ENCODE measurements around the gene ZNF692.
"Not testable (repeated sequence)": the region's sequence is repeated elsewhere in the genome, so short reads cannot be mapped to it uniquely, and the experiment has no call there.

The ZNF692 gene

GRCh38 chr1:248834343-248834940 is 24.4 kb downstream of the ZNF692 start:
- Histone ChIP-seq H3K79me1 (ENCODE audit: low read length) (peaks cover 1% of the 10 kb centered on the region), H2BK5ac (ENCODE audit: low read length) (no peak overlapping the region), H4K8ac (ENCODE audit: low read depth, low read length) (no peak overlapping the region), H2BK120ac (ENCODE audit: low read depth, low read length) (no peak overlapping the region), H3K4me3 (ENCODE audit: low read length) (no peak overlapping the region), H3K79me2 (ENCODE audit: control insufficient read depth, insufficient read depth, low read length) (no peaks in the 10 kb centered on the region), H3K23ac (ENCODE audit: low read length) (no peak overlapping the region), H3K27ac (ENCODE audit: low read depth, low read length) (no peak overlapping the region), H3K4me2 (ENCODE audit: low read length) (no peak overlapping the region), H3K4me1 (ENCODE audit: control insufficient read depth, low read depth, low read length) (peaks cover 5% of the 10 kb centered on the region), H3K36me3 (ENCODE audit: control insufficient read depth, insufficient read depth, low read length) (no peaks in the 10 kb centered on the region), H3K18ac (ENCODE audit: low read length) (no peak overlapping the region), H2AK5ac (ENCODE audit: low read length) (no peak overlapping the region), H3K4ac (ENCODE audit: low read depth, low read length) (no peak overlapping the region), H4K5ac (ENCODE audit: low read length) (no peak overlapping the region), H3K9ac (ENCODE audit: low read length) (no peak overlapping the region), H3K56ac (ENCODE audit: low read length) (no peak overlapping the region), H3K27me3 (ENCODE audit: insufficient read depth, low read length, poor library complexity) (no peaks in the 10 kb centered on the region), H2BK15ac (replicated peaks; ENCODE audit: low read depth) (no peak overlapping the region)
- no CpG with 5 or more reads among the region's 7 CpGs for WGBS (ENCODE audit: extremely low coverage, insufficient coverage, low lambda C conversion rate)
- DNase-seq, result no peak

GRCh38 chr1:248831842-248832241 is 27.0 kb downstream of the ZNF692 start:
- Histone ChIP-seq H3K4me1 (ENCODE audit: control insufficient read depth, low read depth, low read length) (no peaks in the 10 kb centered on the region), H2BK5ac (ENCODE audit: low read length) (no peak overlapping the region), H2AK5ac (ENCODE audit: low read length) (no peak overlapping the region), H3K23ac (ENCODE audit: low read length) (no peak overlapping the region), H4K5ac (ENCODE audit: low read length) (no peak overlapping the region), H3K4me3 (ENCODE audit: low read length) (no peak overlapping the region), H2BK15ac (replicated peaks; ENCODE audit: low read depth) (no peak overlapping the region), H3K4ac (ENCODE audit: low read depth, low read length) (no peak overlapping the region), H3K9ac (ENCODE audit: low read length) (no peak overlapping the region), H4K8ac (ENCODE audit: low read depth, low read length) (no peak overlapping the region), H3K18ac (ENCODE audit: low read length) (no peak overlapping the region), H2BK120ac (ENCODE audit: low read depth, low read length) (no peak overlapping the region), H3K79me2 (ENCODE audit: control insufficient read depth, insufficient read depth, low read length) (no peaks in the 10 kb centered on the region), H3K27me3 (ENCODE audit: insufficient read depth, low read length, poor library complexity) (no peaks in the 10 kb centered on the region), H3K36me3 (ENCODE audit: control insufficient read depth, insufficient read depth, low read length) (no peaks in the 10 kb centered on the region), H3K4me2 (ENCODE audit: low read length) (no peak overlapping the region), H3K79me1 (ENCODE audit: low read length) (no peaks in the 10 kb centered on the region), H3K27ac (ENCODE audit: low read depth, low read length) (no peak overlapping the region), H3K56ac (ENCODE audit: low read length) (no peak overlapping the region)
- WGBS (ENCODE audit: extremely low coverage, insufficient coverage, low lambda C conversion rate), result no CpG with 5 or more reads among the region's 1 CpG
- no peak for DNase-seq

GRCh38 chr1:248830718-248831017 is 28.2 kb downstream of the ZNF692 start:
- H3K27me3 ChIP-seq (ENCODE audit: insufficient read depth, low read length, poor library complexity); H4K5ac ChIP-seq (ENCODE audit: low read length); H3K18ac ChIP-seq (ENCODE audit: low read length); H2BK5ac ChIP-seq (ENCODE audit: low read length); H3K36me3 ChIP-seq (ENCODE audit: control insufficient read depth, insufficient read depth, low read length); DNase-seq; H3K9ac ChIP-seq (ENCODE audit: low read length); H3K56ac ChIP-seq (ENCODE audit: low read length); H3K4ac ChIP-seq (ENCODE audit: low read depth, low read length); H3K23ac ChIP-seq (ENCODE audit: low read length); H2BK120ac ChIP-seq (ENCODE audit: low read depth, low read length); H2BK15ac ChIP-seq (replicated peaks; ENCODE audit: low read depth); H3K4me1 ChIP-seq (ENCODE audit: control insufficient read depth, low read depth, low read length); H4K8ac ChIP-seq (ENCODE audit: low read depth, low read length); H3K27ac ChIP-seq (ENCODE audit: low read depth, low read length); H3K4me2 ChIP-seq (ENCODE audit: low read length); H3K79me2 ChIP-seq (ENCODE audit: control insufficient read depth, insufficient read depth, low read length); H3K4me3 ChIP-seq (ENCODE audit: low read length); H2AK5ac ChIP-seq (ENCODE audit: low read length); H3K79me1 ChIP-seq (ENCODE audit: low read length): not testable (repeated sequence)
- no CpG with 5 or more reads among the region's 3 CpGs for WGBS (ENCODE audit: extremely low coverage, insufficient coverage, low lambda C conversion rate)

- Histone ChIP-seq H2BK120ac (ENCODE audit: low read depth, low read length) (no peak overlapping the region), H2BK5ac (ENCODE audit: low read length) (no peak overlapping the region), H3K79me2 (ENCODE audit: control insufficient read depth, insufficient read depth, low read length) (peaks cover 13% of the 10 kb centered on the region), H3K27ac (ENCODE audit: low read depth, low read length) (no peak overlapping the region), H2BK15ac (replicated peaks; ENCODE audit: low read depth) (no peak overlapping the region), H3K56ac (ENCODE audit: low read length) (no peak overlapping the region), H3K4ac (ENCODE audit: low read depth, low read length) (no peak overlapping the region), H3K4me3 (ENCODE audit: low read length) (no peak overlapping the region), H3K18ac (ENCODE audit: low read length) (no peak overlapping the region), H3K9ac (ENCODE audit: low read length) (no peak overlapping the region), H3K27me3 (ENCODE audit: insufficient read depth, low read length, poor library complexity) (no peaks in the 10 kb centered on the region), H2AK5ac (ENCODE audit: low read length) (no peak overlapping the region), H4K5ac (ENCODE audit: low read length) (no peak overlapping the region), H3K36me3 (ENCODE audit: control insufficient read depth, insufficient read depth, low read length) (no peaks in the 10 kb centered on the region), H3K4me2 (ENCODE audit: low read length) (no peak overlapping the region), H3K4me1 (ENCODE audit: control insufficient read depth, low read depth, low read length) (no peaks in the 10 kb centered on the region), H4K8ac (ENCODE audit: low read depth, low read length) (no peak overlapping the region), H3K23ac (ENCODE audit: low read length) (no peak overlapping the region), H3K79me1 (ENCODE audit: low read length) (peaks cover 10% of the 10 kb centered on the region)
- DNase-seq, result no peak
- WGBS (ENCODE audit: extremely low coverage, insufficient coverage, low lambda C conversion rate), result no CpG with 5 or more reads among the region's 3 CpGs
Observed at GRCh38 chr1:248828845-248829244, 30.0 kb downstream of the ZNF692 start.

GRCh38 chr1:248825909-248826760 is 32.8 kb downstream of the ZNF692 start, which contains the start of gene SH3BP5L:
SH3BP5L (minus strand) TSS chr1:248825915; CDS start chr1:248824935, 980 bp downstream.
- Histone ChIP-seq H3K23ac (ENCODE audit: low read length) (peak within 1 kb of the TSS; percentile 3), H3K4me1 (ENCODE audit: control insufficient read depth, low read depth, low read length) (no peaks in the 10 kb centered on the region), H3K18ac (ENCODE audit: low read length) (peak within 1 kb of the TSS; percentile 18), H3K4me2 (ENCODE audit: low read length) (peak within 1 kb of the TSS; percentile 81), H3K27ac (ENCODE audit: low read depth, low read length) (peak within 1 kb of the TSS; percentile 59), H3K79me1 (ENCODE audit: low read length) (peaks cover 27% of the 10 kb centered on the region), H4K5ac (ENCODE audit: low read length) (no peak within 1 kb of the TSS), H3K27me3 (ENCODE audit: insufficient read depth, low read length, poor library complexity) (no peaks in the 10 kb centered on the region), H4K8ac (ENCODE audit: low read depth, low read length) (no peak within 1 kb of the TSS), H3K4ac (ENCODE audit: low read depth, low read length) (peak within 1 kb of the TSS; percentile 95), H2BK15ac (replicated peaks; ENCODE audit: low read depth) (no peak within 1 kb of the TSS), H2AK5ac (ENCODE audit: low read length) (no peak within 1 kb of the TSS), H3K56ac (ENCODE audit: low read length) (peak within 1 kb of the TSS; percentile 97), H3K79me2 (ENCODE audit: control insufficient read depth, insufficient read depth, low read length) (peaks cover 28% of the 10 kb centered on the region), H2BK120ac (ENCODE audit: low read depth, low read length) (no peak within 1 kb of the TSS), H3K36me3 (ENCODE audit: control insufficient read depth, insufficient read depth, low read length) (peaks cover 1% of the 10 kb centered on the region), H3K4me3 (ENCODE audit: low read length) (peak within 1 kb of the TSS; percentile 97), H3K9ac (ENCODE audit: low read length) (peak within 1 kb of the TSS; percentile 97), H2BK5ac (ENCODE audit: low read length) (peak within 1 kb of the TSS; percentile 94)
- DNase-seq, result peak; percentile 98
- no CpG with 5 or more reads among the region's 56 CpGs for WGBS (ENCODE audit: extremely low coverage, insufficient coverage, low lambda C conversion rate)
